DOHH2 (cell line): ENCODE data around the gene MTURN.
"Not testable (repeated sequence)": the region's sequence is repeated elsewhere in the genome, so short reads cannot be mapped to it uniquely, and the experiment has no call there.

Experiments used
- H3F3A ChIP-seq: fragments of 200-600 bp; sonication (generic), shearing (Covaris generic); 2 replicates; pipeline ENCODE4 v1.6.0; 2016; ENCODE audit warnings: antibody characterized with exemption, mild to moderate bottlenecking; ENCODE audit not compliant: control insufficient read depth, insufficient read depth
- H3K27ac ChIP-seq: fragments of 200-600 bp; sonication (generic); 2 replicates; pipeline ENCODE4 v1.5.1; 2014; ENCODE audit warnings: low read depth, mild to moderate bottlenecking, low read length, moderate library complexity
- H3K27me3 ChIP-seq: fragments of 200-600 bp; sonication (generic); 2 replicates; pipeline ENCODE4 v1.6.1; 2014; ENCODE audit warnings: mild to moderate bottlenecking, low read length, mixed read lengths; ENCODE audit not compliant: control insufficient read depth
- H3K36me3 ChIP-seq: fragments of 200-600 bp; sonication (generic); 2 replicates; pipeline ENCODE4 v1.6.1; 2014; ENCODE audit warnings: mild to moderate bottlenecking, low read length, moderate library complexity, mixed read lengths; ENCODE audit not compliant: control insufficient read depth
- H3K4me1 ChIP-seq: fragments of 200-600 bp; sonication (generic); 2 replicates; pipeline ENCODE4 v1.6.1; 2014; ENCODE audit warnings: mild to moderate bottlenecking, low read length, mixed read lengths; ENCODE audit not compliant: control insufficient read depth
- H3K4me2 ChIP-seq: fragments of 200-600 bp; sonication (generic); 2 replicates; pipeline ENCODE4 v1.6.0; 2014; ENCODE audit warnings: mild to moderate bottlenecking, low read length, moderate library complexity
- H3K4me3 ChIP-seq: fragments of 200-600 bp; sonication (generic); 2 replicates; pipeline ENCODE4 v1.5.1; 2014; ENCODE audit warnings: mild to moderate bottlenecking, low read length, mixed read lengths
- H3K79me2 ChIP-seq: fragments of 200-600 bp; sonication (generic); 2 replicates; pipeline ENCODE4 v1.6.1; 2014; ENCODE audit warnings: mild to moderate bottlenecking, low read length, mixed read lengths; ENCODE audit not compliant: control insufficient read depth
- H3K9me2 ChIP-seq: fragments of 200-600 bp; sonication (generic); replicated peaks from 2 replicates; pipeline ENCODE4 v1.6.1; 2014; ENCODE audit warnings: mild to moderate bottlenecking, low read length, mixed read lengths; ENCODE audit not compliant: control insufficient read depth
- H3K9me3 ChIP-seq: fragments of 200-600 bp; sonication (generic); 2 replicates; pipeline ENCODE4 v1.6.1; 2014; ENCODE audit warnings: antibody characterized with exemption, low read length, mixed read lengths; ENCODE audit not compliant: control insufficient read depth, insufficient read depth
- H4K20me1 ChIP-seq: fragments of 200-600 bp; sonication (generic); 2 replicates; pipeline ENCODE4 v1.6.0; 2014; ENCODE audit warnings: low read depth, mild to moderate bottlenecking, antibody characterized with exemption, low read length, moderate library complexity; ENCODE audit not compliant: control insufficient read depth, insufficient read depth
- EZH2phosphoT487 ChIP-seq: fragments of 200-600 bp; sonication (generic); IDR thresholded peaks from 2 replicates; pipeline ENCODE4 v1.6.1; 2017; ENCODE audit warnings: borderline replicate concordance, mild to moderate bottlenecking, antibody characterized with exemption, low read length, moderate library complexity, mixed read lengths
- TF ChIP-seq, protein P1 (sequence below): fragments of 200-600 bp; sonication (generic); IDR thresholded peaks from one replicate; pipeline ENCODE4 v1.5.1; 2014; ENCODE audit warnings: antibody characterized with exemption, mild to moderate bottlenecking, low read depth, low read length; ENCODE audit not compliant: poor library complexity, severe bottlenecking

MTURN gene

DNA sequence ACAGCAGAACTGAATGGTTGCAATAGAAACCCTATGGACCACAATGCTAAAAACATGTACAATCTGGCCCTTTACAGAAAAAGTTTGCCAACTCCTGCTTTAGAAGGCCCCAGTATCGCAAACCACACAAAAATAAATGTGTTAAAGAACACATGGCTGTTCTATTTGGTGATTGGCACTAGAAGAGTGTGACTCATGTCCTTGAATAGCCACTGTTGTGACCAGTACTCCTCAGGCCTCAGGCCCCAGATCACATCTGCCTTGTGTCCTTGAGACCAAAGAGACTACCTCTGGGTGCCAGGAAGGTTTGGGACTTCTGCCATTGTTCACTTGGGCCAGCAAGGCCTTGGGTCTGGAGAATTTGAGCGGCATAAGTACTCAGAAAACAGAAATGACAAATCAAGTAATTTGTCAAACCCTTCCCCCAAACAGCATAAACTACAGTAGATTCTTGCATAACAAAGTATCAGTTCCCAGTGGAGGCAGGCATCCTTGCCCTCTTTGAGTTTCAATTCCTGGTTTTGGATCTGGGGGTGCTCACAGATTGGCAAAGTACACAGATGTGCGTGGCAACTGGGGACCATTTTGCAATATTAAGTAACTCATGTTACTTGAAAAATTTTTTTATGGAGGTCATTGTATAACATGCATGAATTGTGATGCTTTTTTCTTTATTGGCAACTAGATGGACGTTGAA, 50.2 kb downstream of the MTURN start:
- Histone ChIP-seq H3K27me3 (no peaks in the 10 kb centered on the region), H3K4me1 (peaks cover 6% of the 10 kb centered on the region), H3K36me3 (no peaks in the 10 kb centered on the region), H3K27ac (no peak overlapping the region), H3K9me3 (peaks cover 24% of the 10 kb centered on the region), H3K79me2 (no peaks in the 10 kb centered on the region), H3K4me2 (no peak overlapping the region), H4K20me1 (no peaks in the 10 kb centered on the region), H3K9me2 (no peaks in the 10 kb centered on the region), H3K4me3 (no peak overlapping the region), H3F3A (no peaks in the 10 kb centered on the region)
- TF ChIP-seq, protein P1, sequence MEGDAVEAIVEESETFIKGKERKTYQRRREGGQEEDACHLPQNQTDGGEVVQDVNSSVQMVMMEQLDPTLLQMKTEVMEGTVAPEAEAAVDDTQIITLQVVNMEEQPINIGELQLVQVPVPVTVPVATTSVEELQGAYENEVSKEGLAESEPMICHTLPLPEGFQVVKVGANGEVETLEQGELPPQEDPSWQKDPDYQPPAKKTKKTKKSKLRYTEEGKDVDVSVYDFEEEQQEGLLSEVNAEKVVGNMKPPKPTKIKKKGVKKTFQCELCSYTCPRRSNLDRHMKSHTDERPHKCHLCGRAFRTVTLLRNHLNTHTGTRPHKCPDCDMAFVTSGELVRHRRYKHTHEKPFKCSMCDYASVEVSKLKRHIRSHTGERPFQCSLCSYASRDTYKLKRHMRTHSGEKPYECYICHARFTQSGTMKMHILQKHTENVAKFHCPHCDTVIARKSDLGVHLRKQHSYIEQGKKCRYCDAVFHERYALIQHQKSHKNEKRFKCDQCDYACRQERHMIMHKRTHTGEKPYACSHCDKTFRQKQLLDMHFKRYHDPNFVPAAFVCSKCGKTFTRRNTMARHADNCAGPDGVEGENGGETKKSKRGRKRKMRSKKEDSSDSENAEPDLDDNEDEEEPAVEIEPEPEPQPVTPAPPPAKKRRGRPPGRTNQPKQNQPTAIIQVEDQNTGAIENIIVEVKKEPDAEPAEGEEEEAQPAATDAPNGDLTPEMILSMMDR = no peak
- TF ChIP-seq EZH2phosphoT487 = no peak

DNA sequence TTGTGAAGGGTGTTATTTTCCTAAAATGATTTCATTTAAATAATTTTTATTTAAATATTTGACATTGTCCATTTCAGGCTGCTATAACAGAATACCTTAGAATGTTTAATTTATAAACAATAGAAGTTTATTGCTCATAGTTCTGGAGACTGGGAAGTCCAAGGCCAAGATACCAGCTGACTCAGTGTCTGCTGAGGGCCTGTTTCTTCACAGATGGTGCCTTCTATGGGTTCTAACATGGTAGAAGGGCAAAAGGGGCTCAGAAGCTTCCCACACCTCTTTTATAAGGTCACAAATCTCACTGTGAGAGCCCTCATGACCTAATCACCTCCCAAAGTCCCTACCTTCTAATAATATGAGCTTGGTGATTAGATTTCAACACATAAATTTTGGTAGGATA, 50.7 kb downstream of the MTURN start:
- Histone ChIP-seq H3K9me2 (no peaks in the 10 kb centered on the region), H3K4me3 (no peak overlapping the region), H4K20me1 (no peaks in the 10 kb centered on the region), H3K4me2 (no peak overlapping the region), H3F3A (no peaks in the 10 kb centered on the region), H3K9me3 (peaks cover 24% of the 10 kb centered on the region), H3K79me2 (no peaks in the 10 kb centered on the region), H3K4me1 (peaks cover 6% of the 10 kb centered on the region), H3K27ac (no peak overlapping the region), H3K27me3 (no peaks in the 10 kb centered on the region), H3K36me3 (no peaks in the 10 kb centered on the region)
- TF ChIP-seq, protein P1 = no peak
- TF ChIP-seq EZH2phosphoT487 = no peak

DNA sequence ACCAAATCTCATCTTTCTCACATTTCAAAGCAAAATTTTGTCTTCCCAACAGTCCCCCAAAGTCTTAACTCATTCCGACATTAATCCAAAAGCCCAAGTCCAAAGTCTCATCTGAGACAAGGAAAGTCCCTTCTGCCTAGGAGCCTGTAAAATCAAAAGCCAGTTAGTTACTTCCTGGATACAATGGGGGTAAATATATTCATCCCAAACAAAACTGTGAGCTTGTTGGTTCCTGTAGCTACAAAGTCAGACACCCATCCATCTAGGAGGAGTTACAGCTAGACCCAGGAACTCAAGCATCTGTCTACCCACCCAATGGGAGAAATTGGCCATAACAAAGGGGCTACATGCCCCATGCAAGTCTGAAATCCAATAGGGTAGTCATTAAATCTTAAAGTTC, 51.9 kb downstream of the MTURN start:
- Histone ChIP-seq H3K36me3 (no peaks in the 10 kb centered on the region), H3K27ac (no peak overlapping the region), H3K4me1 (peaks cover 6% of the 10 kb centered on the region), H4K20me1 (no peaks in the 10 kb centered on the region), H3K4me3 (no peak overlapping the region), H3K79me2 (no peaks in the 10 kb centered on the region), H3K9me3 (peaks cover 28% of the 10 kb centered on the region), H3K4me2 (no peak overlapping the region), H3F3A (no peaks in the 10 kb centered on the region), H3K9me2 (no peaks in the 10 kb centered on the region), H3K27me3 (no peaks in the 10 kb centered on the region)
- TF ChIP-seq EZH2phosphoT487 = no peak

DNA sequence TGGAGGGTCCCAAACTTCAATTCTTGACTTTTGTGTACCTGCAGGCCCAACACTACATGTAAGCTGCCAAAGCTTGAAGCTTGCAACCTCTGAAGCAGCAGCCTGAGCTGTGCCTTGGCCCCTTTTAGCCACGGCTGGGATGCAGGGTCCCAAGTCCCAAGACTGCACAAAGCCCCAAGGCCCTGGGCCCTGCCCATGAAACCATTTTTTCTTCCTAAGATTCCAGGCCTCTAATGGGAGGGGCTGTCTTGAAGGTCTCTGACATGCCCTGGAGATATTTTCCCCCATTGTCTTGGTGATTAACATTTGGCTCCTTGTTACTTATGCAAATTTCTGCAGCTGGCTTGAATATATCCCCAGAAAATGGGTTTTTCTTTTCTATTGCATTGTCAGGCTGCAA, 52.7 kb downstream of the MTURN start:
- no peak overlapping the region for H3K4me2 ChIP-seq
- H3K4me1 ChIP-seq = peaks cover 6% of the 10 kb centered on the region
- no peaks in the 10 kb centered on the region for H3K36me3 ChIP-seq
- peaks cover 33% of the 10 kb centered on the region for H3K9me3 ChIP-seq
- no peaks in the 10 kb centered on the region for H3F3A ChIP-seq
- H3K27me3 ChIP-seq = no peaks in the 10 kb centered on the region
- H3K9me2 ChIP-seq = no peaks in the 10 kb centered on the region
- H3K79me2 ChIP-seq = no peaks in the 10 kb centered on the region
- TF ChIP-seq, protein P1 = no peak
- TF ChIP-seq EZH2phosphoT487 = no peak
- no peak overlapping the region for H3K27ac ChIP-seq
- no peak overlapping the region for H3K4me3 ChIP-seq
- H4K20me1 ChIP-seq = no peaks in the 10 kb centered on the region

DNA sequence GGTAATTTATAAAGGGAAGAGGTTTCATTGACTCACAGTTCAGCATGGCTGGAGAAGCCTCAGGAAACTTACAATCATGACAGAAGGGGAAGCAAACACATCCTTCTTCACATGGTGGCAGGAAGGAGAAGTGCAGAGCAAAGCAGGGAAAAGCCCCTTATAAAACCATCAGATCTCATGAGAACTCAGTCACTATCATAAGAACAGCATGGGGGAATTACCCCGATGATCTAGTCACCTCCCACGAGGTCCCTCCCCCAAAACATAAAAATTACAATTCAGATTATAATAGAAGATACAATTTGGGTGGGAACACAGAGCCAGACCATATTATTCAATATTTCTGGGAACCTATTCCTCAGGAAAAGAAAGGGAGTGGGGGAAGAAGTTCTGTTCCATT, 53.6 kb downstream of the MTURN start:
- not testable (repeated sequence) for H3F3A ChIP-seq, H3K79me2 ChIP-seq, H3K27ac ChIP-seq, H3K9me2 ChIP-seq, H3K27me3 ChIP-seq, H4K20me1 ChIP-seq, H3K36me3 ChIP-seq, H3K4me2 ChIP-seq, H3K4me3 ChIP-seq
- Histone ChIP-seq H3K9me3 (peaks cover 36% of the 10 kb centered on the region), H3K4me1 (peaks cover 11% of the 10 kb centered on the region)
